SHP77 (cell line): ENCODE results near the gene CEBPB.
"Not testable (repeated sequence)": the region's sequence is repeated elsewhere in the genome, so short reads cannot be mapped to it uniquely, and the experiment has no call there.

Experiments
- DNase-seq, 2 experiments: peaks; one replicate each; lab custom pipeline; 2025; lab: John Stamatoyannopoulos, UW

CEBPB gene

DNA sequence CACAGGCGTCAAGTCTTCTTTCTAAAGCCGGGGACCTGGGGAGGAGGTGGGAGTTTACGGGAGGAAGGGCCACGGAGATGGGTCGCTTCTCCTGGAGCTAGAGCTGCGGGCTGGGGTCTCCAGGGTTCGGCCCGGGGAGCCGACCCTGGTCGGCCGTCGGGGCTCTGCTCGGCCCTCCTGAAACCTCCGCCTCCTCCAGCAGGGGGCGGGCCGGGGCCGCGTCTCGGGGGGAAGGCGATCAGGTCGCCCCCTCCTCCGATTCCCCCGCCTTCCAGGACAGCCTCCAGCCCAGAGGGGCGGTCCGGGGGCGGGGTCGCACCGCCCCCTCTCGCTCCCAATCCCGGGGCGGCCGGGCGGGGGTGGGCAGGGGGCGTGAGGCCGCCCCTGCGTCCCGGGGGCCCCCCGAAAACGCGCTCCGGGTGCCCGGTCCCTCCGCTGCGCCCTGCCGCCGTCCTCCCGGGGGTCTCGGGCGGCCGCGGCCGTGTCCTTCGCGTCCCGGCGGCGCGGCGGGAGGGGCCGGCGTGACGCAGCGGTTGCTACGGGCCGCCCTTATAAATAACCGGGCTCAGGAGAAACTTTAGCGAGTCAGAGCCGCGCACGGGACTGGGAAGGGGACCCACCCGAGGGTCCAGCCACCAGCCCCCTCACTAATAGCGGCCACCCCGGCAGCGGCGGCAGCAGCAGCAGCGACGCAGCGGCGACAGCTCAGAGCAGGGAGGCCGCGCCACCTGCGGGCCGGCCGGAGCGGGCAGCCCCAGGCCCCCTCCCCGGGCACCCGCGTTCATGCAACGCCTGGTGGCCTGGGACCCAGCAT, at the start of gene CEBPB:
CEBPB (plus strand) TSS at position 580 of the 814 bp plus-strand sequence; CDS start at position 784, 204 bp downstream.
- peak; percentile 61 to 77 for DNase-seq

DNA sequence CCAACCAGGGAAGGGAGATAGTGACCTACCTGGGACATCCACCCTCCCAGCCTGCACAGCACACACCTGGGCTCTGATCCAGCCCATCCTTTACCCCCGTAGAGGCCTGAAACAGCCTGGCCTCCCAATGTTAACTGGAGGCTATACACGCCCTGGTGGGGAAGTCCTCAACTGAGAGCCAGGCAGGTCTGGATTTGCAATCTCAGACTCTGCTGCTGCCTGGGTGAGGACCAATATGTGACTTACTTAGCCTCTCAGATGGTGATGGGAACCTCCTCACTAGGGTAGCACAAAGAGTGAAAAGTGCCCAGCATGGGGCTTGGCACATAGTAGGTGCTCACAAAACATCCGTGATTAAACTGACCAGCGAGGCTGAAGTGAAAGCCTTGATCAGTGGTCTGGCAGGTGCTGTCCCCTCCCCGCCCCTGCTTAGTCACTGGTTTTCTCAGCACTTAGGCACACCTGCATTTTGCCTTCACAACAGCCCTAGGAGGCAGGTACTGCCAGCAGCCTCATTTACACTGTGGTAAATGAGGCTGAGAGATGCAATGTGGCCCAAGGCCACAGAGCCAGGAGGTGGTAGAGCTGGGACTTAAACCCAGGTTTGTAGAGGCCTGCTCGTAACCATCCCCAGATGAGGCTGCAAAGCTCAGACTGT, 49.5 kb upstream of the CEBPB start:
- no peak for DNase-seq

DNA sequence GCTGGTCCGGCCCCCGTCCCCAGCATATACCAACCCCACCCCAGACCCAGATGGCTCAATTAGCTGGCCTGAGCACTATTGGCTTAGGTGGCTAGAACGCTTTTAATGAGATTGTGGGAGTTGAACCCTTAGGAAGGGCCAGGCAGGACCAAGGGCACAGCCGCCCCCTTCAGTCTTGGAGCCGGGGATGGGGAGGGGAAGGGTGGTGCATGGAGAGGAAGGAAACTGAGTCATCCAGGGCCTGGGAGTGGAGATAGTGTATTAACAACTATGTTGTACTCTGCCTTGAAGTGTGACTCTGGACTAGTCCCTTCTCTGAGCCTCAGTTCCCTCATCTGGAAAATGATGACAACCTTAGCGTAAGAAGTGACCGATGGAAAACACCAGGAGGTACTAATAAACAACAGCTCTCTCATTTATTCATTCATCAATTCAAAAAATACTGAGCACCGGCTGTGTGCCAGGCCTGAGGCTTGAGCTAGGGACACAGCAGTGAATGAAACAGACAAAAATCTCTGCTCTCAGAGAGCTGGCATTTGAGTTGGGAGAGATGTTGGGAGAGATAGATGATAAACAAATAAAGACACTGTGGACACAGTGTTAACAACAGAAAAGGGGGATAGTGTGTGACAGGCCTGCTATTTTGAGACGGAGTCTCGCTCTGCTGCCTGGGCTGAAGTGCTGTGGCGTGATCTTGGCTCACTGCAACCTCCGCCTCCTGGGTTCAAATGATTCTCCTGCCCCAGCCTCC, 48.6 kb upstream of the CEBPB start:
- no peak for DNase-seq

DNA sequence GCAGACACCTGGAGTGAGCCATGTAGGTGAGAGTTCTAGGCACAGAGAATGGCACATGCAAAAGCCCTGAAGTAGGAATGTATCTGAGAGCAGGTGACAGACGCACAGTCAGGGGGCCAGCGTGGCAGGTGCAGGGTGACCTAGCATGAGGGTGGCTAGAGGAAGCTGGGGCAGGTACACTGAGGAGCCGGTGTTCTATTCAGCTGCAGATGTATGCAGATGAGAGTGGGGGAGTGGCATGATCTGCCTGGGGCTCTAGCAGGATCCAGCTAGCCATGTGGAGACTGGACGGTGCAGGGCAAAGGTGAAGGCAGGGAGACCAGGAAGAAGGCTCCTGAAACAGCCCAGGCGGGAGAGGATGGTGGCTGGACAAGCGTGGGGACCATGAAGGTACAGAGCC, 47.8 kb upstream of the CEBPB start:
- no peak for DNase-seq

DNA sequence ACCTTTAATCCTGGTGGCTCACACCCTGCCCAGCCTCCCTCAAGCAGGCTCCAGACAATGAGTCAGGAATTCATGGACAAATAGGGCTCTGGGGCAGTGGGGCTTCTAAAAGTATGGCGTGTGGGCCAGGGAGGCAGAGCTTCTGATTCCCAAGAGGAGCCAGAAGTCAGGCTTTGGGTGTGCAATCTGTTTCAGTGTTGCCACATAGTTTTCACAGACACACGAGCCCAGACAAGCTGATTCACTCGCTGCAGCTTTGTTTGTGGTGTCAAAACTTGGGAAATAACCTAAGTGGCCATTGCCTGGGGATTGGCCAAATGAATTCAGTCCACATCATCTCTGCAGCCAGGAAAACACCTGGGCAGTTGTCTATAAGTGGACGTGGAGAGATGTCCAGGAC, 46.3 kb upstream of the CEBPB start:
- DNase-seq: no peak

DNA sequence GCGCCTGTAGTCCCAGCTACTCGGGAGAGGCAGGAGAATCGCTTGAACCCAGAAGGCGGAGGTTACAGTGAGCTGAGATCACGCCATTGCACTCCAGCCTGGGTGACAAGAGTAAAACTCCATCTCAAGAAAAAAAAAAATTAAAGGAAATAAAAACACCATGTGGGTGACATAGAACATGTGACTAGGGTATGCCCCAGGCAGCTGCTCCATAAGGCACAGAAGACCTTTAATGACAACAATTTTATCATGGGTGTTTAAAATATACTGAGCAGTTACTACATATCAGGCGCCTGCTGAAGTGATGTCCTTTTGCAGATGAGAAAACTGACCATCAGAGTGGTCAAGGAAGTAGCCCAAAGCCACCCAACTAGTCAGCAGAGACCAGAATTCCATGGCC, 45.1 kb upstream of the CEBPB start:
- no peak for DNase-seq

DNA sequence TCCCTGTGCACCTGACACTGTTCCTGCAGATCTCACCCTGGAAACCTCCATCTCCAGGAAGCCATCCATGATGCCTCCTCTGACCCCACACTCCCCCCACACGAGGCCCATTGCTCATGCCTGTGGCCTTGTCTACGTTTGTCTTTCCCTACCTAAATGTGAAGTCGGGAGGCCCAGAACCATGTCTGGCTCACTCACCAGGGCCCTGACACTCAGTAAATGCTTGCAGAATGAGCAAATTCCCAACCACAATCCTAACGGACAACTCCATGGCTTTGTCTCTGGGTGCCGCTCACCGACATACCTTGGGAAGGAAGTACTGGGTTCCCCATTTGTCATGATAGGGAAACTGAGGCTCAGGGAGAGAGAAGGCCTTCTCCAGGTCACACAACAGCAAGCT, 44.4 kb upstream of the CEBPB start:
- no peak for DNase-seq

DNA sequence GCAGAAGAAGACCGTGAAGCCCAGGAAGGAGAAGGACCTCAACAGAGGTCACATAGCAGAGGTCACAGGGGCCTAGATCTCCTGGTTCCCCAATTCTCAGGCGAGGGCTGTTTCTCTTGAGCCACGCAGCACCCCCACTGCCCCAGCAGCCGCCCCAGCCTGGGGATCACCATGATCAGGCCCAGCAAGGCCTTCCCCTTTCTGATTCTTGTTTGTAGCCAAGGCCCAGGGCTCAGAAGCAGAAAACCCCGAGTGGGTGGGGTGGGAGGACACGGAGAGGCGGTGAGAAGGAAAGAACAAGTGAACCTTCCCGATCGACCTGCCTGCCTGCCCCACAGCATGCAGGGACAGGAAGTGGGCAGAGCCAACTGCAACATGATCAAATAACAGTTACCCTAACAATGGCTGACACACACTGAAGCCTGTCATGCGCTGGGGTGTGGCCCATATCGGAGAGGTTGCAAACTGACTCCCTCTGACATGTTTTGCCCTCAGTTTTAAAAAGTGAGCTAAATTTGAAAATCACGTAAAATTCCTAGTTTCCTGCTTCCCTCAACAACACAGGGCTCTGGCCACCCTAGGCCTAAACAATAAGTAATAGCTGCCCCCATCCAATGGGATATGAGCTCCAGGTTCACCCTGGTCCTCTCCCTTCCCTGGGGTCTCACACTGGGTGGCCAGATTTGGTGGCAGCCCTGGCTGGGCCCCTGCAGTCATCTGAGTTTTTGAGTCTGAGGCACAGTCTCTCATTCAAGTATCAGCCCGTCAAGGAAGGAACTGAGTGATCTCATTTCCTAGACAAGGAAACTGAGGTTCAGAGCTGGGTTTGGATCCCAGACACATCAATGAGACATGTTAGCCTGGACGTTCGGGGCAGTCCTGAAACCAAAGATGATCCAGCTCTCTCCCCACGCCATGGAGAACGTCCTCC, 43.6 kb upstream of the CEBPB start:
- DNase-seq: no peak

DNA sequence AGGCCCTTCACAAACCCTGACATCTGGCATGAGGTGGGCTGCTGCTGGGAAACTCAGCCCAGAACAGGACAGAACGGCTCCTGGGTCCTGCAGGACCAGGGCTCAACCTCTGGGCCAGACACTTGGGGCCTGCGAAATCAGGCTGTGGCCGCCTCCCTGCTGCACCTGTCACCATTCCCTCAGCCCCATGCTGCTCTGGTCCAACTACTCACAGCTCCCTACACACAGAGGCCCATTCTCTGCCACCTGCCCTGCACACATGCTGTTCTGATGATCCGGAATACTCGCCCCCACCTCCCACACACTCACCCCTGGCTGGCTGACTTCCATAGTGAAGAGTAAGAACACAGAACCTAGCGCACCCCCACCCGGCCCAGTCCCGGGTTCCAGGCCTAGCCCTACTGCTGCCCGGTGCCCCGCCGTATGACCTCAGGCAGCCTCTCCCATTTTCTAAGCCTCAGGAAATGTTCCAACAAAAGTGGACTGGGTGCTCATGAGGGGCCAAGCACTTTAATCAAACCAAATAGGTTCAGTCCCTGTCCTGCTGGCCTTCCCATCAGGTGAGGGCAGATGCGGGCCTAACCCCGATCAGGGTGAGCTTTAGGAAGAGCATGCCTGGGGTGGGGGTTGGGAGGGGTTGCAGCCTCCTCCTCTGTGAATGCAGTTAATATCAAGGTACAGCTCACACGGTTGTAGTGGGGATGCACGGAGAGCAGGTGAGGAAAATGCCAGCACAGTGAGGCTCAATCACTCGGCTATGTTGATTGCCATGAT, 41.0 kb upstream of the CEBPB start:
- no peak for DNase-seq

DNA sequence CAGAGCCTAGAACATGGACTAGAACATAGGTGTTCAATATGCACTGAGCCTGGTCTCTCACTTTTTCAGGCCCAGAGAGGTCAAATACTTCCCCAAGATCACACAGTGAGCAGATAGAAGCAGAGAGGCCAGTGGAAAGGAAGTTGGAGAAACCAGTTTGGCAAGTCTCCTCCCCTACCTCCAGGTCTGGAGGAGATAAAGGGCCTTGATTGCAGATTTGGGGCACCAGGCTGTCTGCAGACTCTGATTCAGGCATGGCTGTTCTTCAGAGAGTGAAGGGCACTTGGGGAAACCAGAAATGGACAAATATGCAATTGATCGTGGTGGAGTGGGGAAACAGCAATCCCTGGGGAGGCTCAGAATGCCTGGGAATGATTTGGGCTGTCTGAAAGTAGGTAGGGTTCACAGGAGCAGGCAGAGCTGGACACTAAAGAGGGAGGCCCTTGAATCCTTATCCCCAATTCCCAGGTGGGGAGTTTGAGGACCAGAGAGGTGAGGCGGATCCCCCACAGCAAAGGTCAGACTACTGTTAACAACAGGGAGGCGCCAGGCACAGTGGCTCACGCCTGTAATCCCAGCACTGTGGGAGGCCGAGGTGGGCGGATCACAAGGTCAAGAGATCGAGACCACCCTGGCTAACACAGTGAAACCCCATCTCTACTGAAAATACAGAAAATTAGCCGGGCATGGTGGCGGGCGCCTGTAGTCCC, 39.4 kb upstream of the CEBPB start:
- DNase-seq: no peak

DNA sequence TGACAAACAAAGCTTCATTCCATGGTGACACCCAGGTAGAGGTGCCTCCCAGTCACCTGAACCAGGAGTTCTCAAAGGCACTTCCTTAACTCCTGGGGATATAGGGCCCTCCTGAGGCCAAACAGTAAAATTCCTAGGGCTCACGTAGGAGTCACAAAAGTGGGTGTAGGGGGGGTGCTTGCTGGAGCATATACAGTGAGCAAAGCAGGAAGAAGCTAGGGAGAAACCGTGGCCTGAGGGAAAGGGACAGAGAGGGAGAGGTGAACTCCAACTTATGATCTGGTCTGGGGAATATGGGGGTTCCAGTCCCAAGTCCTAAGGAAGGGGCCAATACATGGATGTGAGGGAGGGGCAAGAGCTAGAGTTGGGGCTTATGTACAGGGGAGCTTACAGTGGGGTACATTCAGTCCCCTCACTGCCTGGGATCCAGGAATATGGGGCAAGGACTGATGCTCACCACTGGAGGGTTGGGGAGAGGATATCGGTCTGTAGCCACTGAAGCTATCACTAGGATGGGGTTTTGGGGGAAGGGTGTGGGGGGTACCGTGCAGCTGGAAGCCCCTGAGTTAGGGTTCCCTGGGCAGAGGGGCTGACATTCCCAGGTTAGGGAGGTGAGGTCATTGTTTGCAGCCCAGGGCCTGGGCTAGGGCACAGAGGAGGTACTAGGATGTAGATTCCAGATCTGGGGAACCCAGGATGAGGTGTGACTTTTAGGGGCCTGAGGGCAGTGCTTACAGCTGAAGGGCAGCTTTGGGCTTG, 38.1 kb upstream of the CEBPB start:
- DNase-seq: no peak

DNA sequence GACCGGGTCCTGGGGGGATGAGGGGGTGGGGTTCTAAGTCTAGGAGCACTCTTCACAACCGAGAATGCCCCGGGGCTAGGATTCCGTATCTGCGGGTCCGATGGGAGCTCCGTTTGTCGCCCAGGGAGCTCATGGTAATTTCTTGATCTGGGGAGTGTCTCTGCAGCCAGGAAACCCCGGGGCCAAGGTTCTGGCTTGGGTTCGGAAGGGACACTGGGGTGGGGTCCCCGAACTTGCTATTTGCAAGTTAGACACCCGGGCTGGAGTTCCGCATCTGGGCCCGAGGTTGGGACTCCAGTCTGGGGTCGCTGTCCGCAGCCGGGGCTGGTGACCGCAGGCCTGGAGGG, 37.5 kb upstream of the CEBPB start:
- DNase-seq: no peak

DNA sequence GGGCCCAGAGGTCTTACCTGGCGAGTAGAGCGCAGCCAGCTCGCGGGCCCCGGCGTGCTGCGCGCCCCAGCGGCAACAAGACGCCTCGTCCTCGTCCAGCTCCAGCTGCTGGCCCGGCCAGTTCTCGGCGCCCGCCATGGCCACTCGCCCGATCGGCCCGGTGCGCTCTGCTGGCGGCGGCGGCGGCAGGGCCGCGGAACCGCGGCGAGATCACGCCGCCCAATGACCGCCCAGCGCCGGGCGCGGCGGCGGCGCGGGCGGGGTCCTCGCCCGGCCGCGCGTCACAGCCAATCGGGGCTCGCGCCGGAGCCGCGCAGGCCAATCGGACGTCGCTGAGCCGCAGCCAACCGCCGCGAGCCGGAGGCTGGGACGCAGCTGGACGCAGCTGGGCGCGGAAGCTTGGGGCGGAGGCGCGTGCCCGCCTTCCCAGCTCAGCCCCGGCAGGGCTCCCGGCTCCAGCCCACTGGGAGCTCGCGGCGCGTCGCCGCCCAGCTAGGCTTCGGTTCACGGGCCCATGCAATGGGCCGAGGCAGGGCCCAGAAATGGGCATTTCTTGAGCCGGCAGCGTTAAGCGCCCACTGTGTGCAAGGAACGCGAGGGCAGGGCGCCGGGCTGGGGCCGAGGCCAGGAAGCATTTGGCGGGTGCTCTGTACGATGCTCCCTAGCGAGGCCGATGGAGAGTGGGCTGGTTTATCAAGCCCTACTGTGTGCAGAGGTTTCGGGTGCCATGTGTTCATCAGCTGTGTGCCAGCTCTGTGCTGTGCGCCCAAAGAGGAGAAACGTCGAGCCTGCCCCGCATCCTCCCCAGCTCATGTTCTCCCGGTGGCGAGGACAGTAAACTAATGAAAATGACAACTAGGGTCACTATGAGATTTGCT, 36.9 kb upstream of the CEBPB start, which contains the start of gene PEDS1:
PEDS1 (minus strand) TSS at position 224 of the 878 bp plus-strand sequence; CDS start at position 138, 86 bp downstream.
- peak; percentile 65 to 87 for DNase-seq

DNA sequence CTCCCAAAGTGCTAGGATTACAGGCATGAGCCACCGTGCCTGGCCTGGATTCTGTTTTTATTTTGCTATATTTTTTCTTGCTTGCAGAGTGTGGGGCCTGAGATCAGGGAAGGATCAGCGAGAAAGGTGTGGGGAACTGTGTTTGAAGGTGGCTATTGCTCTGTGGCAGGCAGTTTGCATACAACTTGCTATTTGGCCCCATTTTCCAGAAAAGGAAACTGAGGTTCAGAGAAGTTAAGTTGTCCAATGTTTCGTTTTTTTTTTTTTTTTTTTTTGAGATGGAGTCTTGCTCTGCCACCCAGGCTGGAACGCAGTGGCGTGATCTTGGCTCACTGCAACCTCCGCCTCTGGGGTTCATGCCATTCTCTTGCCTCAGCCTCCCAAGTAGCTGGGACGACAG, 29.1 kb upstream of the CEBPB start:
- not testable (repeated sequence) for DNase-seq

DNA sequence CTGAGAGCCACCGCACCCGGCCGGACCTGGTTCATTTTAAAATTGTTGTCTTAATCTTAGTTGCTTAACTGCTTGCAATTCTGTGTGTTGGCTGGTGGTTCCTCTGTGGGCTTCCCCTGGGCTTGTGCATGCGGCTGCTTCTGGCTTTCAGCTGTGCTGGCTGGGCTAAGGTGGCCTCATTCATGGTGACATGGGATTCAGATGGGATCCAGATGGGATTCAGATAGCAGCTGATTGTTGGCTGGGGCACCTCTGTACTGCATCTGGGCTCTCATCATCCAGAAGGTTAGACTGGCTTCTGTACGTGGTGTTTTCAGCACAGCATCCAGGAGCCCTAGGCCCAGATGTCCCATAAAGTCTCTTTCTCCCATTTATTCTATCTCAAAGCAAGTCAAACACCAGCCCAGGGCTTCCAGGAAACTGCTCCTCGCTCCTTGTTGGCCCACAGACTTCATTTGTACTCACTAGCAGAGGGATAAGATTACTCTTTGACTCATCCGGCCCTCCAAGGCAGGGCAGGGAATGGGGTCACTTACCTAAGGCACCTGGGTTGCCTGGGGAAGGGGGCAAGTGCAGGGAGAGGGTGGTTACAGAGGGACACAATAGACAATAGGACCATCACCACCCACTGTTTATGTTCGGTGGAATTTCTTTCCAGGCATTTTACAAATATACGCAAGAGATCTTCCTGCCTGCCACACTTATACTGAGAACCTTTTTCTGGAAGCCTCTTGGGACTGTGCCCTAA, 26.9 kb upstream of the CEBPB start:
- DNase-seq: no peak

DNA sequence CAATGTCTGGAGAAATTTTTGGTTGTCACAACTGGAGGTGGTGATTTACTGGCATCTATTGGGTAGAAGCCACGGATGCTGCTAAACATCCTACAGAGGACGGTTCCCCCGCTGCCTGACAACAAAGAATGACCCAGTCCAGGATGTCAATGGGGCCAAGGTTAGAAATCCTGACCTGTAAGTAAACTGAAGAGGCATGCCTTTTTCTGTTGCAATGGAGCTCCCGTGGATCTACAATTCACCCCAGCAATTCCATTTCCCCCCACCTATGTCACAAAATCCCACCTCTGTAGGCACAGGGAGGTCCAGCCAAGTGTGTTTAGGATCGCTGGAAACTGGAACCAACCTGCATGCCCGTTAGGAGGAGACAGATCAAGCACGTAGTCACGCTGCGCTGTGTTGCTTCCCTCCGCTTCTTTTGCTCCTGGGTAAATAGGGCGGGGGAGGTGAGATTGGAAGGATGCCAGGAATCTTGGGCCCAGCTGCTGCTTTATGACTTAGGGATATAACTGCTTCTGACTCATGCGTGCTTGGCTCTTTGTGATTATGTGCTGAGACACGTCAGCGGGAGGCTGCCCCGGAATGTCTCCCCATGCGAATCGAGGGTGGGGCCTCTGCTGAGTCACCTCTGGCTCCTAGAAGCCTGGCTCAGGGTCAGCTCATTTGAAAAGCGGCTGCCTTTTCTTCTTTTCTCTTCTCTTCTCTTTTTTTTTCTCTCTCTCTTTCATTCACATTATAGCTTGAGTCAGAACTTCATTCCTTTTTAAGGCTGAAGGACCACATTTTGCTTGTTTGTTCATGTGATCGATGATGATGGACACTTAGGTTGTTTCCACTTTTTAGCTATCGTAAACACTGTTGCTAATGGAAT, 24.7 kb upstream of the CEBPB start:
- DNase-seq: peak; percentile 98

DNA sequence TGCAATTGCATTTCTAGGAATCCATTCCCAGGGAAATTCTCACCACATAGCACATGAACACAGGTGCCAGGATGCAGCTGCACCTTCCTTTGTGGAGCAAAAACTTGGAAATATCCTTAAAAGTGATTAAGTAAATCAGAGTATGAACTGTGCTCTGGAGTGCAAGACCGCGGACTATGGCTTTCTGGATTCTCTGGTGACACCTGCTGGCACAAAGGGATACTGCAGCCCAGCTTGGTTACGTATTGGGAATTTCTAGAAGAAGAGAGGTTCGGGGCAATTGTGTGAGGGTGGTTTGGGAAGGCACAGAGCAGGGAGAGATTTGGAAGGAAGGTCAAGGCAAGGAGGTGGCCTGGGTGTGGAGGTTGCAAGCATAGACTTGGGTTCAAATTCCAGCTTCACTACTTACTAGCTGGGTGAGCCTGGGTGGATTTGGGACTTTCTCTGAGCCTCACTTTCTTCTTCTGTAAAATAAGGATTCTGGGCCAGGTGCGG, 21.3 kb upstream of the CEBPB start:
- DNase-seq: peak; percentile 46 to 58
